DOHH2 (cell line): ENCODE data around the gene TANC1.

Source experiments
- H3F3A ChIP-seq: fragments of 200-600 bp; sonication (generic), shearing (Covaris generic); 2 replicates; pipeline ENCODE4 v1.6.0; 2016; ENCODE audit warnings: antibody characterized with exemption, mild to moderate bottlenecking; ENCODE audit not compliant: control insufficient read depth, insufficient read depth
- H3K27ac ChIP-seq: fragments of 200-600 bp; sonication (generic); 2 replicates; pipeline ENCODE4 v1.5.1; 2014; ENCODE audit warnings: low read depth, mild to moderate bottlenecking, low read length, moderate library complexity
- H3K27me3 ChIP-seq: fragments of 200-600 bp; sonication (generic); 2 replicates; pipeline ENCODE4 v1.6.1; 2014; ENCODE audit warnings: mild to moderate bottlenecking, low read length, mixed read lengths; ENCODE audit not compliant: control insufficient read depth
- H3K36me3 ChIP-seq: fragments of 200-600 bp; sonication (generic); 2 replicates; pipeline ENCODE4 v1.6.1; 2014; ENCODE audit warnings: mild to moderate bottlenecking, low read length, moderate library complexity, mixed read lengths; ENCODE audit not compliant: control insufficient read depth
- H3K4me1 ChIP-seq: fragments of 200-600 bp; sonication (generic); 2 replicates; pipeline ENCODE4 v1.6.1; 2014; ENCODE audit warnings: mild to moderate bottlenecking, low read length, mixed read lengths; ENCODE audit not compliant: control insufficient read depth
- H3K4me2 ChIP-seq: fragments of 200-600 bp; sonication (generic); 2 replicates; pipeline ENCODE4 v1.6.0; 2014; ENCODE audit warnings: mild to moderate bottlenecking, low read length, moderate library complexity
- H3K4me3 ChIP-seq: fragments of 200-600 bp; sonication (generic); 2 replicates; pipeline ENCODE4 v1.5.1; 2014; ENCODE audit warnings: mild to moderate bottlenecking, low read length, mixed read lengths
- H3K79me2 ChIP-seq: fragments of 200-600 bp; sonication (generic); 2 replicates; pipeline ENCODE4 v1.6.1; 2014; ENCODE audit warnings: mild to moderate bottlenecking, low read length, mixed read lengths; ENCODE audit not compliant: control insufficient read depth
- H3K9me2 ChIP-seq: fragments of 200-600 bp; sonication (generic); replicated peaks from 2 replicates; pipeline ENCODE4 v1.6.1; 2014; ENCODE audit warnings: mild to moderate bottlenecking, low read length, mixed read lengths; ENCODE audit not compliant: control insufficient read depth
- H3K9me3 ChIP-seq: fragments of 200-600 bp; sonication (generic); 2 replicates; pipeline ENCODE4 v1.6.1; 2014; ENCODE audit warnings: antibody characterized with exemption, low read length, mixed read lengths; ENCODE audit not compliant: control insufficient read depth, insufficient read depth
- H4K20me1 ChIP-seq: fragments of 200-600 bp; sonication (generic); 2 replicates; pipeline ENCODE4 v1.6.0; 2014; ENCODE audit warnings: low read depth, mild to moderate bottlenecking, antibody characterized with exemption, low read length, moderate library complexity; ENCODE audit not compliant: control insufficient read depth, insufficient read depth
- CTCF ChIP-seq: fragments of 200-600 bp; sonication (generic); IDR thresholded peaks from one replicate; pipeline ENCODE4 v1.5.1; 2014; ENCODE audit warnings: antibody characterized with exemption, mild to moderate bottlenecking, low read depth, low read length; ENCODE audit not compliant: poor library complexity, severe bottlenecking
- EZH2phosphoT487 ChIP-seq: fragments of 200-600 bp; sonication (generic); IDR thresholded peaks from 2 replicates; pipeline ENCODE4 v1.6.1; 2017; ENCODE audit warnings: borderline replicate concordance, mild to moderate bottlenecking, antibody characterized with exemption, low read length, moderate library complexity, mixed read lengths

Gene TANC1

GRCh38 chr2:158923180-158923594 lies 45.3 kb upstream of the TANC1 start:
- no peaks in the 10 kb centered on the region for H3K9me3 ChIP-seq
- H3K9me2 ChIP-seq: no peaks in the 10 kb centered on the region
- no peak overlapping the region for H3K27ac ChIP-seq
- TF ChIP-seq CTCF: no peak
- no peak for TF ChIP-seq EZH2phosphoT487
- H3K36me3 ChIP-seq: no peaks in the 10 kb centered on the region
- H3F3A ChIP-seq: no peaks in the 10 kb centered on the region
- H3K4me3 ChIP-seq: no peak overlapping the region
- H4K20me1 ChIP-seq: no peaks in the 10 kb centered on the region
- H3K27me3 ChIP-seq: no peaks in the 10 kb centered on the region
- no peaks in the 10 kb centered on the region for H3K79me2 ChIP-seq
- H3K4me2 ChIP-seq: no peak overlapping the region
- no peaks in the 10 kb centered on the region for H3K4me1 ChIP-seq

- no peak overlapping the region for H3K4me2 ChIP-seq
- TF ChIP-seq CTCF: no peak
- no peak for TF ChIP-seq EZH2phosphoT487
Observed at GRCh38 chr2:158923641-158924040, 44.8 kb upstream of the TANC1 start.

GRCh38 chr2:158926478-158926948 lies 41.9 kb upstream of the TANC1 start:
- Histone ChIP-seq H3K9me3 (no peaks in the 10 kb centered on the region), H3K9me2 (no peaks in the 10 kb centered on the region), H3K27ac (no peak overlapping the region), H3F3A (no peaks in the 10 kb centered on the region), H3K79me2 (no peaks in the 10 kb centered on the region), H3K27me3 (no peaks in the 10 kb centered on the region), H3K36me3 (no peaks in the 10 kb centered on the region), H4K20me1 (no peaks in the 10 kb centered on the region), H3K4me2 (no peak overlapping the region), H3K4me3 (no peak overlapping the region), H3K4me1 (no peaks in the 10 kb centered on the region)
- TF ChIP-seq EZH2phosphoT487 (no peak), CTCF (no peak)

More at GRCh38 chr2:158923641-158924040, 44.8 kb upstream of the TANC1 start:
- Histone ChIP-seq H3K27ac (no peak overlapping the region), H3K79me2 (no peaks in the 10 kb centered on the region), H3F3A (no peaks in the 10 kb centered on the region), H4K20me1 (no peaks in the 10 kb centered on the region), H3K36me3 (no peaks in the 10 kb centered on the region), H3K9me3 (no peaks in the 10 kb centered on the region), H3K4me1 (no peaks in the 10 kb centered on the region), H3K9me2 (no peaks in the 10 kb centered on the region), H3K27me3 (no peaks in the 10 kb centered on the region), H3K4me3 (no peak overlapping the region)
